Uterus (tissue), 4 donors: ENCODE data around the gene COL23A1. TPM values are rescaled to one million over a fixed set of nuclear protein-coding genes. Genes with fewer than 3 reads are reported as not detected.

Experiments used
- DNase-seq, 2 donors: peaks; one replicate each; pipeline ENCODE4 v3.0.0-alpha.2; 2019 to 2020
- H3K27ac ChIP-seq, 2 donors: fragments of 200-600 bp; sonication (generic); 1 replicate in 1 of 2; 2 replicates in 1 of 2; pipeline ENCODE4 v1.5.1; 2016 to 2018
- H3K27me3 ChIP-seq, 2 donors: fragments of 200-600 bp; sonication (generic); one replicate each; pipeline ENCODE4 v1.5.1; 2018 to 2019; ENCODE audit warnings: control low read depth in 1 of 2
- H3K36me3 ChIP-seq, 2 donors: fragments of 200-600 bp; sonication (generic); one replicate each; pipeline ENCODE4 v1.5.1; 2019; ENCODE audit warnings: control low read depth in 1 of 2
- H3K4me1 ChIP-seq, 2 donors: fragments of 200-600 bp; sonication (generic); one replicate each; pipeline ENCODE4 v1.5.1; 2018 to 2019; ENCODE audit warnings: control low read depth in 1 of 2
- H3K4me3 ChIP-seq, 2 donors: fragments of 200-600 bp; sonication (generic); 1 replicate in 1 of 2; 2 replicates in 1 of 2; pipeline ENCODE4 v1.5.1; 2018 to 2019; ENCODE audit warnings: mild to moderate bottlenecking in 1 of 2
- H3K9me3 ChIP-seq, 2 donors: fragments of 200-600 bp; sonication (generic); one replicate each; pipeline ENCODE4 v1.5.1; 2019; ENCODE audit warnings: control low read depth in 1 of 2
- CTCF ChIP-seq, 4 experiments: fragments of 200-600 bp in 2 of 4; fragments of 450-650 bp in 2 of 4; sonication (generic) in 2 of 4; IDR thresholded peaks; one replicate each; pipeline ENCODE4 v1.5.1; 2016 to 2019; ENCODE audit warnings: antibody characterized with exemption in 4 of 4, mild to moderate bottlenecking in 2 of 4, moderate library complexity in 1 of 4
- POLR2A ChIP-seq, 2 donors: fragments of 450-650 bp; IDR thresholded peaks; one replicate each; pipeline ENCODE4 v1.6.1; 2016; ENCODE audit warnings: antibody characterized with exemption in 2 of 2, mild to moderate bottlenecking in 1 of 2, moderate library complexity in 1 of 2
- intact Hi-C: fragments of 100-400 bp; cut with DNase I; formaldehyde crosslinking; loops from one replicate; pipeline ENCODE4 v1.15.1; 2023; ENCODE audit warnings: low total_unique reads
- total RNA-seq, 4 donors: library from RNA; depleted of rRNA in 3 of 4; stranded (reverse); fragments of >200 nt in 3 of 4; gene quantifications; one replicate each; pipeline versions ENCODE4 v1.1.0 to v1.2.4, GENCODE V29; 2014 to 2023
- donor health status: DM: yes; HTN: yes; CAD: no.

Gene COL23A1
- total RNA-seq, 4 donors from 2014 or later: 0.85 to 7.6 (median 2.0) TPM; not detected in 1

- no peaks in the 10 kb centered on the region for H3K9me3 ChIP-seq
- DNase-seq: no peak
- TF ChIP-seq CTCF (IDR thresholded peaks at IDR 0.05): no peak
- TF ChIP-seq POLR2A (IDR thresholded peaks at IDR 0.05): no peak
- intact Hi-C loops: no loop called here
- H3K4me3 ChIP-seq: no peak overlapping the region
- H3K27ac ChIP-seq: no peak overlapping the region
- H3K27me3 ChIP-seq: no peaks in the 10 kb centered on the region
- no peaks in the 10 kb centered on the region for H3K4me1 ChIP-seq
- no peaks in the 10 kb centered on the region for H3K36me3 ChIP-seq
Observed at GRCh38 chr5:178432421-178433272, 157.5 kb downstream of the COL23A1 start.

- DNase-seq: no peak
- Histone ChIP-seq H3K27me3 (no peaks in the 10 kb centered on the region), H3K27ac (no peak overlapping the region), H3K36me3 (no peaks in the 10 kb centered on the region), H3K9me3 (no peaks in the 10 kb centered on the region), H3K4me1 (no peaks in the 10 kb centered on the region), H3K4me3 (no peak overlapping the region)
- TF ChIP-seq POLR2A (IDR thresholded peaks at IDR 0.05): no peak
- TF ChIP-seq CTCF (IDR thresholded peaks at IDR 0.05): no peak
- intact Hi-C loops: no loop called here
Observed at GRCh38 chr5:178431782-178432165, 158.4 kb downstream of the COL23A1 start.

- Histone ChIP-seq H3K27me3 (no peaks in the 10 kb centered on the region), H3K36me3 (no peaks in the 10 kb centered on the region), H3K4me1 (no peaks in the 10 kb centered on the region), H3K27ac (no peak overlapping the region), H3K4me3 (no peak overlapping the region), H3K9me3 (no peaks in the 10 kb centered on the region)
- intact Hi-C loops: no loop called here
- DNase-seq: no peak
- TF ChIP-seq CTCF (IDR thresholded peaks at IDR 0.05) (no peak), POLR2A (IDR thresholded peaks at IDR 0.05) (no peak)
Observed at GRCh38 chr5:178431063-178431781, 159.0 kb downstream of the COL23A1 start.

GRCh38 chr5:178430186-178431062 lies 159.8 kb downstream of the COL23A1 start:
- H3K27ac ChIP-seq: no peak overlapping the region
- no peaks in the 10 kb centered on the region for H3K27me3 ChIP-seq
- intact Hi-C loops: no loop called here
- DNase-seq: no peak
- no peak overlapping the region for H3K4me3 ChIP-seq
- H3K4me1 ChIP-seq: no peaks in the 10 kb centered on the region
- no peaks in the 10 kb centered on the region for H3K36me3 ChIP-seq
- H3K9me3 ChIP-seq: no peaks in the 10 kb centered on the region
- TF ChIP-seq POLR2A (IDR thresholded peaks at IDR 0.05) (no peak), CTCF (IDR thresholded peaks at IDR 0.05) (no peak)
